ENCODE measurements around the gene ERBB2. TPM values are rescaled to one million over a fixed set of nuclear protein-coding genes. Genes with fewer than 3 reads are reported as not detected.
"Not testable (repeated sequence)": the region's sequence is repeated elsewhere in the genome, so short reads cannot be mapped to it uniquely, and the experiment has no call there.

ERBB2 gene
- total RNA-seq, 1 donor from 2014 or later, result 14.5 TPM

- TF ChIP-seq, protein P1, sequence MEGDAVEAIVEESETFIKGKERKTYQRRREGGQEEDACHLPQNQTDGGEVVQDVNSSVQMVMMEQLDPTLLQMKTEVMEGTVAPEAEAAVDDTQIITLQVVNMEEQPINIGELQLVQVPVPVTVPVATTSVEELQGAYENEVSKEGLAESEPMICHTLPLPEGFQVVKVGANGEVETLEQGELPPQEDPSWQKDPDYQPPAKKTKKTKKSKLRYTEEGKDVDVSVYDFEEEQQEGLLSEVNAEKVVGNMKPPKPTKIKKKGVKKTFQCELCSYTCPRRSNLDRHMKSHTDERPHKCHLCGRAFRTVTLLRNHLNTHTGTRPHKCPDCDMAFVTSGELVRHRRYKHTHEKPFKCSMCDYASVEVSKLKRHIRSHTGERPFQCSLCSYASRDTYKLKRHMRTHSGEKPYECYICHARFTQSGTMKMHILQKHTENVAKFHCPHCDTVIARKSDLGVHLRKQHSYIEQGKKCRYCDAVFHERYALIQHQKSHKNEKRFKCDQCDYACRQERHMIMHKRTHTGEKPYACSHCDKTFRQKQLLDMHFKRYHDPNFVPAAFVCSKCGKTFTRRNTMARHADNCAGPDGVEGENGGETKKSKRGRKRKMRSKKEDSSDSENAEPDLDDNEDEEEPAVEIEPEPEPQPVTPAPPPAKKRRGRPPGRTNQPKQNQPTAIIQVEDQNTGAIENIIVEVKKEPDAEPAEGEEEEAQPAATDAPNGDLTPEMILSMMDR (IDR thresholded peaks at IDR 0.05; ENCODE audit: partially characterized antibody, unreplicated experiment), result no peak
These were observed 59.3 kb downstream of the ERBB2 start for GRCh38 chr17:39759204-39759603.

DNA sequence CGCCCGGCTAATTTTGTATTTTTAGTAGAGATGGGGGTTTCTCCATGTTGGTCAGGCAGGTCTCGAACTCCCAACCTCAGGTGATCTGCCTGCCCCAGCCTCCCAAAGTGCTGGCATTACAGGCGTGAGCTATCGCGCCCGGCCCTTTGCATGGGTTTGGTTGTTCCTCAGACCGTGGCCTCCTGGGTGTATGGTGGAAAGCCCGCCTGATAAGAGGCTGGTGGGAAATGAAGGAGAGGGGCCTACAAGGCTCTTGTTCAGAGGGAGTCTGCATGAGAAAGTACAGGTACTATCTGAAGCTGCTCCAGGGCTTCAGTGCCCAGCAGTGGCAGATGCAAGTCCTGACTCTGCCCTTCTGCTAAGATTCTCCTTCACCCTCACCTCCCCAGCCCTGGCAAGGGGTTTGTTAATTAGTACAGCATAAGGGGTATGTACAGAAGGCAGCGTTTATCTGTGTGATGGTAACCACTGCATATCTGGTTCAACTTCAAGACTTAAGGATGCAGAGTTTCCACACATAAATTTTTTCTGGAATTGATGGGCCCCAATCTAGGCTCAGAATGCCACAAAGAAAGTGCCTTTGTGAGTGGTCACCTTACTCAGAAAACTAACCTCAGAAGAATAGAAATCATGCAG, 62.1 kb downstream of the ERBB2 start:
- TF ChIP-seq, protein P1 (IDR thresholded peaks at IDR 0.05; ENCODE audit: partially characterized antibody, unreplicated experiment), result no peak
- no peak overlapping the region for H3K27ac Mint-ChIP-seq (ENCODE audit: unreplicated experiment)
- no peak overlapping the region for H3K4me3 Mint-ChIP-seq (ENCODE audit: unreplicated experiment)
- no peaks in the 10 kb centered on the region for H3K4me1 Mint-ChIP-seq (ENCODE audit: low read depth, unreplicated experiment)
- no peak for DNase-seq
- H3K9me3 Mint-ChIP-seq (ENCODE audit: unreplicated experiment), result peaks cover 2% of the 10 kb centered on the region
- peaks cover 9% of the 10 kb centered on the region for H3K36me3 Mint-ChIP-seq (ENCODE audit: unreplicated experiment)
- peaks cover 5% of the 10 kb centered on the region for H3K27me3 Mint-ChIP-seq (ENCODE audit: unreplicated experiment)

More at GRCh38 chr17:39759204-39759603, 59.3 kb downstream of the ERBB2 start:
- no peak overlapping the region for H3K4me3 Mint-ChIP-seq (ENCODE audit: unreplicated experiment)
- H3K4me1 Mint-ChIP-seq (ENCODE audit: low read depth, unreplicated experiment), result no peaks in the 10 kb centered on the region
- no peak overlapping the region for H3K27ac Mint-ChIP-seq (ENCODE audit: unreplicated experiment)
- no peak for DNase-seq
- peaks cover 2% of the 10 kb centered on the region for H3K9me3 Mint-ChIP-seq (ENCODE audit: unreplicated experiment)
- peaks cover 7% of the 10 kb centered on the region for H3K27me3 Mint-ChIP-seq (ENCODE audit: unreplicated experiment)
- no peaks in the 10 kb centered on the region for H3K36me3 Mint-ChIP-seq (ENCODE audit: unreplicated experiment)

DNA sequence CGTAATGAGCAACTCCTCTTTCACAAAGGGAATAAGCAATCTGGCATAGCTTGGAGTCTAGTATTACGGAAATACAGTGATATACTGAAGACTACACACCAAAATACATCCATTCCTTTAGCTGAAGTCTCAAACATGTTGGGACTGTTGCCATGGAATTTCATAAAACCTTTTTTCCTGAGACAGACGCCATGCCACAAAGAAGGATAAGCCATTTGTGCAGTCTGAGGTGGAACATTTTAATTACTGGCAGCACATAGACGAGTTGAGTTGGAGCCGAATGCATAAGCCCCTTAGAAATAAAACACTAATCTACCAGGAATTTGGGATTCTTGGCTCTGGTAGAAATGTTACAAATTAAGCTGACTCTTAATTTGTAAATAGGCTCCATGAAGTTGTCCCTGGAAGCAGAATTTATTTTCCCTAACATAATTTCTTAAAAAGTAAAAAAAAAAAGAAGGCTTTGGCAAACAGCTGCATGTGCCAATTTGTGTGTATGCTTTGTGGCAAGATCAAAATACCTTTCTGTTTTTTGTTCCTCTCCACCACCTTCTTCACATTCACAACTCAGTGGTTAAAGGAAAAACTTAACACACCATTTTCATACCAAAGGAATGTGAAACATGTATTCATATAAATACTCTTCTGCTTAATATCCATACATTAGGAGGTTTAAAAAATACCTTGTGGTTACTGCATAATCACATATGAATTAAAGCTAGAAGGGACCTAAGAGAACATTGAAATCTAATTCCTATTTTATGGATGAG, 63.4 kb downstream of the ERBB2 start:
- H3K36me3 Mint-ChIP-seq (ENCODE audit: unreplicated experiment), result peaks cover 9% of the 10 kb centered on the region
- H3K9me3 Mint-ChIP-seq (ENCODE audit: unreplicated experiment), result peaks cover 2% of the 10 kb centered on the region
- DNase-seq, result no peak
- peaks cover 2% of the 10 kb centered on the region for H3K27me3 Mint-ChIP-seq (ENCODE audit: unreplicated experiment)
- TF ChIP-seq, protein P1 (IDR thresholded peaks at IDR 0.05; ENCODE audit: partially characterized antibody, unreplicated experiment), result no peak
- no peak overlapping the region for H3K27ac Mint-ChIP-seq (ENCODE audit: unreplicated experiment)
- H3K4me3 Mint-ChIP-seq (ENCODE audit: unreplicated experiment), result no peak overlapping the region
- H3K4me1 Mint-ChIP-seq (ENCODE audit: low read depth, unreplicated experiment), result no peaks in the 10 kb centered on the region

- H3K4me3 Mint-ChIP-seq (ENCODE audit: unreplicated experiment); H3K27ac Mint-ChIP-seq (ENCODE audit: unreplicated experiment); DNase-seq; H3K36me3 Mint-ChIP-seq (ENCODE audit: unreplicated experiment); H3K9me3 Mint-ChIP-seq (ENCODE audit: unreplicated experiment); H3K4me1 Mint-ChIP-seq (ENCODE audit: low read depth, unreplicated experiment); H3K27me3 Mint-ChIP-seq (ENCODE audit: unreplicated experiment): not testable (repeated sequence)
These were observed 64.3 kb downstream of the ERBB2 start for GRCh38 chr17:39764171-39764570.

DNA sequence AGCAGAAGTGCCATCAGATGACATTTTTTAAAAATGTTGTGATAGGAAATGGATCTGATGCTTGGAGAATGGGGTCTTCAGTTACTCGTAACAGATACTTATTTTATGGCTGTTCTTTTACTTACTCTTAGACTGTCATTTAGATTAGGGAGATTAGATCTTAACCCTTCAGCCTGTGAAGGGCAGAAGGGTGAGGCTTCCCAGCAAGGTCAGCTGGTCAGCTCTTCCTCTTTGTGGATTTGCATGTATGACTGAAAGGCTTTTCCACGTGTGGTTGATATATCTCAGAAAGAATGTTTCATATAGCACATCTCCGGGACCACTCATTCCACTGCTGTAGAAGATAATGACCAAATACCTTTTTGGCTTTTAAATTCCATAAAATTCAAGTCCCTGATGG, 65.3 kb downstream of the ERBB2 start:
- no peak overlapping the region for H3K27ac Mint-ChIP-seq (ENCODE audit: unreplicated experiment)

More for the DNA sequence above, 65.3 kb downstream of the ERBB2 start:
- Mint-ChIP-seq H3K27me3 (ENCODE audit: unreplicated experiment) (peaks cover 2% of the 10 kb centered on the region), H3K4me3 (ENCODE audit: unreplicated experiment) (no peak overlapping the region), H3K36me3 (ENCODE audit: unreplicated experiment) (peaks cover 9% of the 10 kb centered on the region), H3K4me1 (ENCODE audit: low read depth, unreplicated experiment) (no peaks in the 10 kb centered on the region), H3K9me3 (ENCODE audit: unreplicated experiment) (no peaks in the 10 kb centered on the region)
- TF ChIP-seq, protein P1 (IDR thresholded peaks at IDR 0.05; ENCODE audit: partially characterized antibody, unreplicated experiment), result no peak
- no peak for DNase-seq
